MM.1S (cell line): ENCODE data around the gene PEX5.

Experiments
- CTCF ChIP-seq: fragments of 300-600 bp; sonication (generic); IDR thresholded peaks from 2 replicates; pipeline ENCODE4 v1.5.1; 2016; ENCODE audit warnings: antibody characterized with exemption, low read length, mixed read lengths
- EZH2 ChIP-seq: fragments of 300-600 bp; sonication (generic); optimal IDR thresholded peaks from 2 replicates; pipeline ENCODE3; 2017; ENCODE audit warnings: low read depth, mild to moderate bottlenecking, antibody characterized with exemption, low read length, mixed read lengths
- EZH2phosphoT487 ChIP-seq: fragments of 300-600 bp; sonication (generic); IDR thresholded peaks from 2 replicates; pipeline ENCODE4 v1.6.1; 2018; ENCODE audit warnings: antibody characterized with exemption, low read length

- TF ChIP-seq EZH2 (no peak), CTCF (no peak), EZH2phosphoT487 (no peak)
Measured at GRCh38 chr12:7169951-7170350, 19.5 kb upstream of the PEX5 start.
